ENCODE measurements around the gene RGS11.

Gene RGS11
- total RNA-seq: 0 to 0.61 reads per million in 2 donors

DNA sequence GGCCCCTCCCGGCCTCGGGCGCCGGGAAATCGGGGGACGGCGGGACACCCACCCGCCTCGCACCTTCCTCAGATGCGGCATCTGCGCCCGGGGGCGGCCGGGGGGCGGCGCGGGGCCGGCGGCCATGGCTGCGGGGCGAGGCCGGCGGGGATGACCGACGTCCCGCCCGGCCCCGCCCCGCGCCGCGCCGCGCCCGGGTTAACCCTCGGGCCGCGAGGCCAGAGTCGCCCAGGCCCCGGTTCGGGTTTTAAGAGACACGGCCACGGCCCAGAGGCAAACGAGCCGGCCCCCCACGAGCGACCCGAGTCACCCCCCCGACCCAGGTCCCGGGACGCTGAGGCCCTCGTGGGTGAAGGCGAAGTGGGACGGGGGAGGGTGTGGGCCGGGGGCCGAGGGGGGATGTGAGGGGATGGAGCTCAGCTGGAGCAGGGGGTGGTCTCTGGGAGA, at the start of gene RGS11:
Gene RGS11 (minus strand): TSS at position 159 of the 447 bp plus-strand sequence. CDS start 33 bp downstream, at position 126.
- DNase-seq: no peak

DNA sequence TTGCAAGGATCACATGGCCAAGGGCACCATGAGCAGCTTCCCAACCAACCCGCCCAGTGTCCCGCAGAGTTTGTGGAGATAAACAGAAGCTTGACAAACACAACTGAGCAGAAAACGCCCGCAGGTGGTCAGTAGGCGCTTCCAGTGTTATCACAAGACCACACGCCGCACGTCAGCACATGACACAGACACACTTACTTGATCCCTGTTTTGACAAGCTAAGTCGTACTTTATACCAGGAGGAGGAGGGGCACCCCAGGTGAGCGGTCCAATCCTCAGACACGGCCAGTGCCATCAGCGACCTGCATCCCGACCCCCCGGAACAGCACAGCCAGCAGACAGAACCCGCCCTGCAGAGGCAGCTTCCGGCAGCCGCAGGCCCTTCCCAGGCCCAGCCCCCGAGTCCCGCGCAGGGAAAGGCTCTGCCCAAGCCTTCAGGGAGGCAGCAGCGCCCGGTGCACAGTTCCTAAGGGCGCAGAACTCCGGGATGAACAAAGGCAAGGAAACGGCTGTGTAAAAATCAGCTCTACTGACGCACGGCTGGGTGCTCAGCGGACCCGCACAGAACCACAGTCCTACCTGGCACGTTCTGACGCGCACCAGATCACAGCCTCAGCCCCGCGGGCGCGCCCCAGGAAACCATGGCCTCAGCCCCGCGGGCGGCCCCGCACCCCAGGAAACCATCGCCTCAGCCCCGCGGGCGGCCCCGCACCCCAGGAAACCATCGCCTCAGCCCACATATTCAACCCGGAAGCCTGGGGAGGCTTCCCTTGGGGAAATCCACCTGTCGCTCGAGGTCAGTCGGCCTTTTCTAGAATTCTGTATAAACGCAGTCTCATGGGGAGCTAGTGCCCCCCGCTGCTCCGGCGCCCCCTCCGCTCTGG, 48.9 kb upstream of the RGS11 start:
- DNase-seq: peak; percentile 37 to 95 (median 72)

DNA sequence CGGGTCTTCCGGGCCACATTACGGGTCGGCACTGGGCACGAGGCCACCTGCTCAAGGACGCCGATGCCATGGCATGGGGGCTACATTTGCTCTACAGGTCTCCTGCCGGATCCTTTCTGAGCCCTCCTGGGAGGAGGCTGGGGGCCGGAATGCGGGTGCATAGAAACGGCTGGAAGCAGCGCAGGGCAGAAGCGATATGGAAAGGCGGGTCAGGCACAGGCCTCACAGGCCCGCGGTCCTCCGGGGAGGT, 48.4 kb upstream of the RGS11 start:
- DNase-seq: no peak

GRCh38 chr16:322476-323143, 46.9 kb upstream of the RGS11 start:
- DNase-seq: no peak

DNA sequence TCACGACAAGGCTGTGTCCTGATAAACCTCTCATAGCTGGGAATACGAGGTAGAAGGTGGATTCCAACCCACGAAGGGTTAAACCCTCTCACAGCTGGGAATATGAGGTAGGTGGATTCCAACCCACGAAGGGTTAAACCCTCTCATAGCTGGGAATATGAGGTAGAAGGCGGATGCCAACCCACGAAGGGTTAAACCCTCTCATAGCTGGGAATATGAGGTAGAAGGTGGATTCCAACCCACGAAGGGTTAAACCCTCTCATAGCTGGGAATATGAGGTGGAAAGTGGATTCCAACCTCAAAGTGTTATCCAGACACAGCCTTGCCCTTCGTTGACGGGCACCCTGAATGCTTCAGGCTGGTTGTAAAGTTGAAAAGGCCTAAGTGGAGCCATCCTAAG, 45.8 kb upstream of the RGS11 start:
- DNase-seq: no peak

DNA sequence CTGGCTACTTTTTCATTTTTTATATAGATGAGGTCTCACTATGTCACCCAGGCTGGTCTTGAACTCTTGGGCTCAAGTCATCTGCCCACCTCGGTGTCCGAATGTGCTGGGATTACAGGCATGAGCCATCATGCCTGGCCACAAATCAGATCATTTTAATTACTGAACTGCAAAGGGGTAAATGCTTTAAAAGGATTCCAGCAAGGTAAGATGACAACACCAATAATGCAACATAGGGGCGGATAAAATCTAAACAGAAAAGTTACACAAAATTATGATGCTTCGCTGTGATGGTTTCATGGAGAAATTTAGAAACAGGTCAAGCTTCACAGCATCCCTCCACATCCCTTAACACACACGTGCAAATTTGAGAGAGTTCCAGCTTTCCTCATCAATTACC, 44.5 kb upstream of the RGS11 start:
- no peak for DNase-seq

DNA sequence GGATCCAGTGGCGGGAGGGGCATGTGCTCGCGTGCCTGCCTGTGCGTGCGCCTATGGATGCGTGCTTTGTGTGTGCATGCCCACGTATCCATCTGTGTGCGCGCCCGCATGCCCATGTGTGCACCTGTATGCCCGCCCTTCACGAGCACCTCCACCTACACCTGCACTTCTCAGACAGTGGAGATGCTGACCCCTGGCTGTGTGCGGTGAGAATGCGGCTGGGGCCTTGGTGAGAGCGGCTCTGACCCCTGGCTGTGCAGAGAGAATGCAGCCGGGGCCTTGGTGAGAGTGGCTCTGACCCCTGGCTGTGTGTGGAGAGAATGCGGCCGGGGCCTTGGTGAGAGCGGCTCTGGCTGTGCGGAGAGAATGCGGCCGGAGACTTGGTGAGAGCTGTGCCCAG, 42.9 kb upstream of the RGS11 start:
- DNase-seq: no peak

DNA sequence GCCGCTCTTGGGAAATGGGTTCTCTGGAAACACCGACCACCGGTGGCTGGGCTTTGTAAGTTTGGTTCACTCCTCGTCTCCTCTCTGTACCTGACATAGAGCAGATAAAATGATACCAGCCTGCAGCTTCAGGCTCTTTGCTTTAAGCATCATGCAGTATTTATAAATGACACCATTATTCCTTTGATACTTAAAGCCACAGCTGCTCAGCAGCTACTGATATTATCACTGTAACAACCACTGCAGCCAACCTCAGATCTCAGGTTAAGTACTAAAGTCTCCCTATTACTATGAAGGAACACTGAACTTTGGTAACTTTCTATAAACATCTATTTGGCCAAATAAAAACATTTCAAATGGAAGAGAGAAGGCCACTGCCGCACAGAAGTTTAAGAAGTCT, 41.8 kb upstream of the RGS11 start:
- DNase-seq: peak in 1 of 5 experiments; percentile 81

DNA sequence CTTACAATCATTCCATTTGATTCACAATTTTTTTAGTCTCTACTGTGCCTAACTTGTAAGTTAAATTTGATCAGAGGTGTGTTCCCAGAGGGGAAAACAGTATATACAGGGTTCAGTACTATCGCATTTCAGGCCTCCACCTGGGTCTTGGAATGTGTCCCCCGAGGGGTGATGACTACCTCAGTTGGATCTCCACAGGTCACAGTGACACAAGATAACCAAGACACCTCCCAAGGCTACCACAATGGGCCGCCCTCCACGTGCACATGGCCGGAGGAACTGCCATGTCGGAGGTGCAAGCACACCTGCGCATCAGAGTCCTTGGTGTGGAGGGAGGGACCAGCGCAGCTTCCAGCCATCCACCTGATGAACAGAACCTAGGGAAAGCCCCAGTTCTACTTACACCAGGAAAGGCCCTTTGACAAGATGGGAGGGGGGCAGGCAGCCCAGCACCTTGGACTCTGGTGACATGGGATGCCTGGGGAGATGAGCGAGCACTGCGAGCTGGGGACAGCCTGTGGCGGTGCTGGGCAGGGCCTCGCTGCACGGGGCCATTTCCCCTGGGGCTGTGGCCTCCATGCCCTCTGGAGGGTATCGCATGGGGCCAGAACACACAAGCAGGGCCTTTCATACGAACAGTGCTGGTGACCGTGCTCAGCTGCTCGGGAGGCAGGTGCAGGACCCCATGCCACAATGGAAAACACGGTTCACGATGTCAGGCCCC, 41.2 kb upstream of the RGS11 start:
- no peak for DNase-seq

DNA sequence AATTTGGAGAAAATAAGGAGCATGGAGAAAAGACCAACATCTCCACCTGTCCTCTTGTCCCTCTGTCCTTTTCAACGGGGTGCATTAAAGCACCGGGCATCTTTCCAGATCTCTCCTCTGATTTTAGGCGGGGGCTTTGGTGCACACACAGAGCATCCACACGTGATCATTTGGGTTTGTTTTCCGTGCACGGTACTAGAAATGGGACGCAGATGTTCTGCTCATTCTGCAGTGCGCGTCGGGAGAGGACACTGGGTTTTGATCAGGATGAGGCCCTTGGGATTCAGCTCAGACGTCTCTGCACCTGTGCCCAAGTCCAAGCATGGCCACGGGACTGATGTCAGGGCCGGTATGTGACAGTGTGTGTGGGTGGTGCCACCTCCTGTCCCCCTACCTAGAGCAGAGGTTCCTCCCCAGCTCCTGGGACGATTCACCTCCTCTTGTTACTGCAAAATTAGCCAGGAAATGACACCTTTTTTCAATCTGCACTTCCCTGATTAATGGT, 39.1 kb upstream of the RGS11 start:
- no peak for DNase-seq

DNA sequence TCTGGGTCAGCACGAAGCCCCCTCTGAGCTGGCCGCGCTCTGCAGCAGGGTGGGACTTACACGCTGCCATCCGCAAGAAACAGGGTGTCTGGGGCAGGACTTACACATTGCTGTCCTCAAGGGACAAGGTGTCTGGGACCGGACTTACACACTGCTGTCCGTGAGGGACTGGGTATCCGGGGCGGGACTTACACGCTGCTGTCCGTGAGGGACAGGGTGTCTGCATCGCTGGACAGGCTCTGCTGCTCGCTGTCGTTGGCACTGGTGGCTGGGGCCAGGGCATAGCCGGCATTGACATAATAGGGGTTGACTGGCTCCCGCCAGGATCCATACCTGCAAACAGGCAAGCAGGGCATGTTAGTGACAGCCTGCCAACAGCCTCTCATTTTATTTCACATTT, 38.6 kb upstream of the RGS11 start:
- DNase-seq: no peak

GRCh38 chr16:311725-312124, 36.0 kb upstream of the RGS11 start:
- no peak for DNase-seq

GRCh38 chr16:309476-309875, 33.7 kb upstream of the RGS11 start:
- DNase-seq: no peak

- DNase-seq: no peak
These were observed 32.1 kb upstream of the RGS11 start for GRCh38 chr16:307691-308312.

DNA sequence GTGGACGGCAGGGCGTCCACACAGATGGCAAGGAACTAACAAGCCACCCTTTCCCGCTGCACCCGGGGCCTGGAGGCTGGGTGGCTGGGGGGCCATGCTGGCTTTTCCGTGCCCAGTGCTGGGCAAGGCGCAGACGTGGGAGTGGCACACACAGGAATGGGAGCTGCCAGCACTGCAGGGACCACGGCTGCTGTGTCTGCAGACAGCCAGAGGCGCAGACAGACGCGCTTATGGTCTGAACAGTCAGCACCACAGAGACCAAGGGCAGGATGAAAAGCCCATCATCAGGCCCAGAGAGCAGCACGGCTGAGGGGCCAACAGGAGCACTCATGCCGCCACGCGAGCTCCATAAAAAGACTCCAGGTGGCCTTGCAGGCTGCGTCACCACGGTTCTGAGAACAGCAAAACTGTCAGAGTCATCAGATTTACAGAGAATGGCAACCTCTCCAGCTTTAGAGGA, 31.2 kb upstream of the RGS11 start:
- DNase-seq: no peak

DNA sequence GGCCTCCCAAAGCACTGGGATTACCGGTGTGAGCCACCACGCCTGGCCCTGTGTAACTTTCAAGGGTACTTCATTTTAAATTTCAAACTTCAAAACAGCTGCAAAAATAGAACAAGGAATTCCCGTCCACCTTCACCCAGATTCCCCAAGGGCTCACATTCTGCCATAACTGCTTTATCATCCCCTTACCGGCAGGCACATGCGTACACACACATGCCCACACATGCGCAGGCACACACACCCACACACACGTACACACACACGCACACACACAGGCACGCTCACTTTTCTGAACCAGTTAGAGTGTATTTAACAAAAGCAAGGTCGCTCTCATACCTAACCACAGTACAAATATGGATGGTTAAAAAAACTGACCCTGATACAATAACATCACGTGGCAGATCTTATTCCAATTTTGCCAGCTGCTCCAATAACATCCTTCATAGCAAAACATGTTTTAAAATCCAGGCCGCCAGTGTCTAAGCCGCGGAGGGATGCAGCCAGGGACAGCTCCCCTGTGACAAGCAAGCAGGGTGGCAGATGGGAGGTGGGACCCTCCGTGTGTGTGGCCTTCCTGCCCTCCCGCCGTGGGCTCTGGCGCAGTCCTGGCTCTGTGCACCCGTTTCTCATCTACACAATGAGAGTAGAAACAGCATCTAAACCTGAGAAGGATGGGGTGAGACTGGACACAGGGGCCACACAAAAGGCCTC, 30.3 kb upstream of the RGS11 start:
- no peak for DNase-seq

GRCh38 chr16:303760-304505, 28.2 kb upstream of the RGS11 start:
- DNase-seq: peak in 1 of 5 experiments; percentile 16

DNA sequence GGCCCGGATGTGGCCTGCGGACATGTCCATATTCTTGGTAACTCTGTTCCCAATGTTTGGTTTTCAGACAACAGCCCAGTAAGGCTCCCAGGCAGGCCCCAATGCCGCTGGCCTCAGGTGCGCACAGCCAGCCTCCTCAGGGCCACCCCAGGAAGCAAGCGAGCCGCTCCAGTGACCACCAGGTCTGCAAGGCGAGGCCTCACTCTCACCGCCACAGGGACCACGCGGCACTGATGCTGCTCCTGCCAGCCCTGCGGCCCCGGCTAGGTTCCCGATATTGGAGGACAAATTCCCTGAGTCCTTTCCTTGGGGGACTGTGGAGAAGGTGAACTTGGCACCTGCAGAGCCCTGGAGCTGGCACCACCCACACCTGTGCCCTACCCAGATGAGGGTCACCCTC, 26.2 kb upstream of the RGS11 start:
- DNase-seq: no peak

- DNase-seq: no peak
These were observed 25.5 kb upstream of the RGS11 start for GRCh38 chr16:301235-301634.

DNA sequence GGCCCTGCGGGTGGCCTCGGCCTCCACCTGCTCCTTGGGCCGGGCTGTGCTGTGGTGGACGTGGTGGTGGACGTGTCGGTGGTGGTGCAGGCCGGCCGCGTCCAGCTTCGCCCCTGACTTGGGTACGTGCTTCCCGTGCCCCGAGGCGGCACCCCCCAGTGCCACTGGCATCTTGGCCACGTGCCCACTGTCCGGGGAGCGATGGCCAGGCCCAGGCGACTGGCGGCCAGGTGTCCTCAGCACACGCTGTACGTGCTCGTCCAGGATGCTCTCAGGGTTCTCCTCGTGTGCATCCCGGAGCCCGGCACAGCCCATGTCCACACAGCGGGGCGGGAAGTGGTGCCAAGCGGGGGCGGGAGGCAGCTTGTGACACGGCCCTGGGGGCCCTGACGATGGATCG, 22.1 kb upstream of the RGS11 start:
- DNase-seq: no peak

DNA sequence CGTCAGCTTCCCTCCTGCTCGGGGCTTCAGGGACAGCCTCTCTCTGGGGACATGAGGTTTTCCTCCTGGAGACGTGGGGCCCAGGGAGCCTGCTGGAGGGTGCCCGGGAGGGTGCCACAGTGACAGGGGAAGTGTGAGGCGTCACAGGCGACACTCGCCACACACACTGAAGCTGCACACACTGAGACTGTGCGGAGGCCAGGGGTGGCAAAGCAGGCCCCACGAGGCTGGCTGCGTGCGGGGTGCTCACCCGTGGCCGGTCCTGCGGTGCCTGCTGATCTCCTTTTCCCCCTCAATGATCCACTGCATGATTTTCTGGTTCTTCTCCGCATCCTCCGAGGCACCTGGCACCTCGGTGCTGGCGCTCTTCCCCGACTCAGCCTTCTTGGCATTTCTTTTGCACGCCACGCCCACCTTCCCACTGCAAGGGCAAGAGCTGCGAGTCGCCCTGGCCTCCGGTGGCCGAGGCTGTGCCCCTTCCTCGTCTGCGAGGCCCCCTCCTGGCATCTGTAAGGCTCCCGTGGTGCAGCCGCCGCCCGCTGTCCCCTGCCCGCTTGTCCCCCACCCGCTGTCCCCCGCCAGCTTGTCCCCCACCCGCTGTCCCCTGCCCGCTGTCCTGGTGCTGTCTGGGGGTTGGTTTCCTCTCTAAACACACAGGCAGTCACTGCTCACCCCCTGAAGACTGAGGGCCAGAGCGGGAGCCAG, 21.2 kb upstream of the RGS11 start:
- no peak for DNase-seq

Data from T-helper 2 cell (primary cell).